Breast epithelium (tissue), 4 donors: Measurements from ENCODE around the gene GNAO1. TPM values are rescaled to one million over a fixed set of nuclear protein-coding genes. Genes with fewer than 3 reads are reported as not detected.

Source experiments
- DNase-seq, 2 donors: peaks; one replicate each; pipeline ENCODE4 v3.0.0-alpha.2; 2019; ENCODE audit warnings: low spot score in 2 of 2
- H3K27ac ChIP-seq, 2 donors: fragments of 200-600 bp; sonication (generic) in 1 of 2; one replicate each; pipeline ENCODE4 v1.5.1; 2016 to 2019; ENCODE audit warnings: mild to moderate bottlenecking in 1 of 2
- H3K27me3 ChIP-seq, 2 donors: fragments of 200-600 bp; sonication (generic) in 1 of 2; one replicate each; pipeline versions ENCODE4 v1.5.1 to v1.6.0; 2017 to 2019; ENCODE audit warnings: control low read depth in 1 of 2, mild to moderate bottlenecking in 1 of 2
- H3K36me3 ChIP-seq: fragments of 200-600 bp; one replicate; pipeline ENCODE4 v1.5.1; 2019
- H3K4me1 ChIP-seq, 2 donors: fragments of 200-600 bp; sonication (generic); one replicate each; pipeline ENCODE4 v1.5.1; 2016 to 2019; ENCODE audit warnings: control low read depth in 1 of 2
- H3K4me3 ChIP-seq, 3 donors: fragments of 200-600 bp; sonication (generic); 1 replicate in 2 of 3; 2 replicates in 1 of 3; pipeline ENCODE4 v1.5.1; 2016 to 2019; ENCODE audit warnings: mild to moderate bottlenecking in 3 of 3, moderate library complexity in 2 of 3
- H3K9me3 ChIP-seq, 2 donors: fragments of 200-600 bp; sonication (generic) in 1 of 2; one replicate each; pipeline ENCODE4 v1.5.1; 2016 to 2019; ENCODE audit warnings: control low read depth in 1 of 2
- CTCF ChIP-seq, 3 donors: fragments of 450-650 bp; IDR thresholded peaks; one replicate each; pipeline ENCODE4 v1.5.1; 2016 to 2017; ENCODE audit warnings: antibody characterized with exemption in 3 of 3, mild to moderate bottlenecking in 3 of 3, moderate library complexity in 3 of 3
- POLR2A ChIP-seq: fragments of 450-650 bp; IDR thresholded peaks from one replicate; pipeline ENCODE4 v1.6.1; 2016; ENCODE audit warnings: antibody characterized with exemption, mild to moderate bottlenecking, moderate library complexity
- POLR2AphosphoS5 ChIP-seq, 3 donors: sonication (generic); formaldehyde crosslinking; IDR thresholded peaks; one replicate each; pipeline ENCODE4 v1.6.1; 2017; ENCODE audit warnings: antibody characterized with exemption in 3 of 3
- intact Hi-C: fragments of 100-400 bp; cut with DNase I; formaldehyde crosslinking; loops from one replicate; pipeline ENCODE4 v1.15.1; 2023; ENCODE audit warnings: low total_unique reads
- total RNA-seq, 3 donors: library from RNA; depleted of rRNA; stranded (reverse); fragments of >200 nt; gene quantifications; one replicate each; pipeline ENCODE4 v1.1.0, GENCODE V29; 2016

The GNAO1 gene
- total RNA-seq, 3 donors from 2014 or later = 0.96 to 1.9 (median 0.98) TPM

GRCh38 chr16:56348168-56349085 is 157.1 kb downstream of the GNAO1 start:
- H3K27me3 ChIP-seq = no peaks in the 10 kb centered on the region
- TF ChIP-seq POLR2A (no peak), POLR2AphosphoS5 (IDR thresholded peaks at IDR 0.05) (no peak), CTCF (IDR thresholded peaks at IDR 0.05) (no peak)
- intact Hi-C loops = no loop called here
- H3K27ac ChIP-seq = no peak overlapping the region
- no peaks in the 10 kb centered on the region for H3K4me1 ChIP-seq
- H3K4me3 ChIP-seq = no peak overlapping the region
- H3K36me3 ChIP-seq = no peaks in the 10 kb centered on the region
- DNase-seq = no peak
- H3K9me3 ChIP-seq = no peaks in the 10 kb centered on the region

DNA sequence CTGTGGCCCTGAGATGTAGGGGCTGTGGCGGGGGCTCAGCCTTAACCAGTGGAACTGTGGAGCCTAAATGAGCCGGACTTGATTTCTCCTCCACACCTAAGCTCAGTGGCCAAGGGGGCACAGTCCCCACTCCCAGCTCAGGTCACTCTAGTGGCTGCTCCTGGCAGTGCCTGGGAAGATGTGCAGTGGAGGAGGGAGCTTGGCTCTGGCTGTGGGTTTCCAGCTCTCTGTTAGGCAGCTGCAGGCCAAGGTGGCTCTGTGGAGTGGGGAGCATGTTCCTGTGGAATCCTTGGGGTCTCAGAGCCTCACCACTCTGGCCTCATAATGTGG is 157.8 kb downstream of the GNAO1 start:
- no peak overlapping the region for H3K4me3 ChIP-seq
- TF ChIP-seq POLR2AphosphoS5 (IDR thresholded peaks at IDR 0.05) (no peak), CTCF (IDR thresholded peaks at IDR 0.05) (no peak), POLR2A (no peak)
- H3K4me1 ChIP-seq = no peaks in the 10 kb centered on the region
- no peaks in the 10 kb centered on the region for H3K36me3 ChIP-seq
- H3K9me3 ChIP-seq = no peaks in the 10 kb centered on the region
- H3K27me3 ChIP-seq = no peaks in the 10 kb centered on the region
- intact Hi-C loops = no loop called here
- no peak for DNase-seq
- no peak overlapping the region for H3K27ac ChIP-seq

DNA sequence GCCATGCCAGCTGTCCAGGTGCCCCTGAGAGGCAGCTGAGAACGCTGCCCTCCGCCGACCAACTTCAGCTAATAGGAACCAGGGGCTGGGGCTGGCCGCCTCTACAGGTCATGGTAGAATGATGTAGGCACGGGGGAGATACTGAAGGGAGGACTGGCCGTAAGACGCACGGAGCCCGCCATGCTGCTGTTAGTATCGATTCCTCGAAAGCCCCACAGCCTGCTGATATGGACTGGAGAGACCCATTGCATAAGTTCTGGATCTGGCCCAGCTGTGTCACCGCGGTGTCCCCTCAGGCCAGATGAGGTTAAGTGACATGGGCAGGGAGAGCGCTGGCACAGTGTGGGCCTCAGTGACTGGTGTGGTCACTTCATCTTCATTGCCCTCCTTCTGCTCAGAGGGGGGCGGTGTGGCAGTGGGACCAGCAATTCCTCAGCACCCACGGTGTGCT is 158.4 kb downstream of the GNAO1 start:
- no peak for DNase-seq
- intact Hi-C loops = no loop called here
- H3K4me1 ChIP-seq = no peaks in the 10 kb centered on the region

DNA sequence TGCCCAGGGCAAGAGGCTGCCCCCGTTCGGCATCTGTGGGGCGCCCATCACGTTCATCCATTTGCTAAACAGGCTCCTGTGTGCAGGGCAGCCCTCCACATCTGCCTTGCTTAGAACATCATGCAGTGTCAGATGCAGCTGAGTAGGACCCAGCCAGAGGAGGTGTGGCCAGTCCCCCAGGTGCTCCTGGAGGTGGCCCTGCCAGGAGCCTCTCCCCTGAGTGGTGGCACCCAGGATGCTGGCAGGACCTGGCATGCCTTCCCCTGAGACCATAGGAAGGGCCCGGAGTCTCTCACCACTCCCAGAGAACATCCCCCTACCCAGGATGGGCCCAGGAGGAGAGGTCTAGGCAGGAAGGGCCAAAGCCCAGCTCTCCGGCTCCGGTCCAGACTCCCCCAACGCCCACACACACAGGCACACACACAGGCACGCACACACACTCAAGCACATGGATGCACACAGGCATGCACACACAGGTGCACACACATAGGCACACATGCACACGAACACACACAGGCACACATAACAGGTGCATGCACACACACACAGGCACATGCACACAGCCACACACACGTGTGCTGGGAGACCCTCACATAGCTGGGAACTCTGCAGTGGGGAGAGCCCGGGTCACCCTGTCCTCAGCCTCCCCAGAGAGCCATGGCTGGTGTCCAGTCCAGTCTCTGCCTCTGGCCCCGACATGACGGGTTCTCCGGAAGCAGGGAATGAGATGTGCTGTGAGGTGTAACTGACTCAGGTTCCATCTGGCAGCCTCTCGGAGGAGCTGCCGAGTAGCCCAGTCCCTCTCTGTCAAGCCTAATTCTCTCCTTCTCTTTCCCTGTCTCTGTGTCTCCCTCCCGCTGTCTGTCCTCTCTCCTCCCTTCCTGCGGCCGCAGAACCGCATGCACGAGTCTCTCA is 159.5 kb downstream of the GNAO1 start:
- Histone ChIP-seq H3K27me3 (no peaks in the 10 kb centered on the region), H3K36me3 (no peaks in the 10 kb centered on the region), H3K4me3 (no peak overlapping the region), H3K4me1 (no peaks in the 10 kb centered on the region), H3K27ac (no peak overlapping the region), H3K9me3 (no peaks in the 10 kb centered on the region)
- intact Hi-C loops = no loop called here
- TF ChIP-seq POLR2A (no peak), CTCF (IDR thresholded peaks at IDR 0.05) (no peak), POLR2AphosphoS5 (IDR thresholded peaks at IDR 0.05) (no peak)
- no peak for DNase-seq

More for the DNA sequence above, 158.4 kb downstream of the GNAO1 start:
- TF ChIP-seq POLR2A = no peak
- no peak for TF ChIP-seq CTCF (IDR thresholded peaks at IDR 0.05)
- TF ChIP-seq POLR2AphosphoS5 (IDR thresholded peaks at IDR 0.05) = no peak
- H3K27ac ChIP-seq = no peak overlapping the region
- no peaks in the 10 kb centered on the region for H3K9me3 ChIP-seq
- no peaks in the 10 kb centered on the region for H3K27me3 ChIP-seq
- no peak overlapping the region for H3K4me3 ChIP-seq
- H3K36me3 ChIP-seq = no peaks in the 10 kb centered on the region
